HepG2 (cell line): Measurements from ENCODE around the gene COQ9. TPM values are rescaled to one million over a fixed set of nuclear protein-coding genes. Genes with fewer than 3 reads are reported as not detected.
"Not testable (repeated sequence)": the region's sequence is repeated elsewhere in the genome, so short reads cannot be mapped to it uniquely, and the experiment has no call there.

Source experiments
- ATAC-seq: fragments of 200-7000 bp; cut with Tn5 transposase; 3 replicates; pipeline ENCODE4 v1.9.1; 2020; ENCODE audit warnings: mild to moderate bottlenecking, moderate library complexity
- BruUV-seq: library from RNA; stranded (reverse); fragments of 400-500 nt; replicated peaks from 2 replicates; lab custom pipeline; 2021; lab: Mats Ljungman, UMichigan
- CTCF ChIA-PET: fragments of 300-600 bp; formaldehyde crosslinking; extraction: SDS; loops from one replicate; lab custom pipeline; 2021; ENCODE audit warnings: low total read pairs, inconsistent platforms, low intra/inter-chr PET ratio; lab: Yijun Ruan, JAX
- POLR2A ChIA-PET: fragments of 350-600 bp; sonication (Branson Sonifier 250); formaldehyde crosslinking; loops from one replicate; lab custom pipeline; 2020; ENCODE audit warnings: antibody characterized with exemption, inconsistent platforms; lab: Yijun Ruan, JAX
- DNase-seq: peaks from one replicate; pipeline ENCODE4 v3.0.0-alpha.2; 2015; ENCODE audit warnings: low spot score
- FAIRE-seq: peaks from 3 replicates; lab custom pipeline; 2011; peaks lifted over from hg19 to GRCh38; lab: Jason Lieb, UNC
- H2AFZ ChIP-seq: one replicate; pipeline ENCODE4 v1.6.1; 2011; ENCODE audit warnings: low read length, inconsistent platforms
- H3K27ac ChIP-seq: fragments of 300-600 bp; 3 replicates; pipeline ENCODE4 v1.8.0; 2011; ENCODE audit warnings: mixed run types, mild to moderate bottlenecking, mixed read lengths, low read length, inconsistent platforms; ENCODE audit not compliant: insufficient read depth; ENCODE audit errors: extremely low read length
- H3K27me3 ChIP-seq, 2 experiments: fragments of 200-600 bp in 1 of 2; 2 replicates in 1 of 2; 3 replicates in 1 of 2; pipeline versions ENCODE4 v1.6.0 to v1.8.0; 2011; ENCODE audit warnings: low read length in 2 of 2, mild to moderate bottlenecking in 2 of 2, moderate library complexity in 2 of 2, inconsistent platforms in 1 of 2; ENCODE audit not compliant: insufficient read depth in 2 of 2, control insufficient read depth in 1 of 2
- H3K36me3 ChIP-seq, 2 experiments: fragments of 200-600 bp in 1 of 2; replicated peaks in 1 of 2; 2 replicates in 1 of 2; 3 replicates in 1 of 2; pipeline versions ENCODE4 v1.5.1 to v1.8.0; 2011; ENCODE audit warnings: low read length in 2 of 2, inconsistent platforms in 1 of 2; ENCODE audit not compliant: insufficient read depth in 2 of 2, control insufficient read depth in 1 of 2
- H3K4me1 ChIP-seq: 2 replicates; pipeline ENCODE4 v1.5.1; 2012; ENCODE audit warnings: low read length, inconsistent platforms; ENCODE audit not compliant: insufficient read depth
- H3K4me2 ChIP-seq: 2 replicates; pipeline ENCODE4 v1.6.0; 2011; ENCODE audit warnings: low read depth, low read length, inconsistent platforms
- H3K4me3 ChIP-seq, 3 experiments: fragments of 200-600 bp in 1 of 3; sonication (generic), shearing (Covaris generic) in 1 of 3; replicated peaks in 1 of 3; 2 replicates each; pipeline ENCODE4 v1.5.1; 2011 to 2016; ENCODE audit warnings: low read length in 3 of 3, inconsistent platforms in 2 of 3, low read depth in 2 of 3, mild to moderate bottlenecking in 2 of 3, control low read depth in 1 of 3, mixed read lengths in 1 of 3; ENCODE audit not compliant: insufficient read depth in 1 of 3
- H3K79me2 ChIP-seq: one replicate; pipeline ENCODE4 v1.6.1; 2011; ENCODE audit warnings: low read length, inconsistent platforms; ENCODE audit not compliant: insufficient read depth
- H3K9ac ChIP-seq: 2 replicates; pipeline ENCODE4 v1.6.0; 2011; ENCODE audit warnings: mild to moderate bottlenecking, low read depth, low read length, inconsistent platforms; ENCODE audit not compliant: insufficient read depth
- H3K9me3 ChIP-seq: 2 replicates; pipeline ENCODE4 v1.5.1; 2012; ENCODE audit warnings: mild to moderate bottlenecking, low read length
- H4K20me1 ChIP-seq: 2 replicates; pipeline ENCODE4 v1.6.0; 2011; ENCODE audit warnings: inconsistent platforms, mild to moderate bottlenecking, low read length, moderate library complexity; ENCODE audit not compliant: insufficient read depth
- DBP ChIP-seq: sonication (generic); formaldehyde crosslinking; IDR thresholded peaks from 2 replicates; pipeline ENCODE4 v1.4.0; 2020; ENCODE audit warnings: missing genetic modification reagents; ENCODE audit errors: not compliant biosample characterization
- RARA ChIP-seq: IDR thresholded peaks from 2 replicates; pipeline ENCODE4 v1.6.1; 2016; ENCODE audit warnings: missing genetic modification reagents, missing compliant biosample characterization
- REST ChIP-seq, 2 experiments: IDR thresholded peaks; 2 replicates each; pipeline ENCODE4 v1.6.1; 2011 to 2012; ENCODE audit warnings: low read length in 2 of 2, borderline replicate concordance in 1 of 2, low read depth in 1 of 2, mild to moderate bottlenecking in 1 of 2, moderate library complexity in 1 of 2
- SPEN ChIP-seq: sonication (generic); formaldehyde crosslinking; IDR thresholded peaks from 2 replicates; pipeline ENCODE4 v1.5.1; 2020; ENCODE audit warnings: low read depth, mild to moderate bottlenecking, missing genetic modification reagents
- ZNF232 ChIP-seq: sonication (generic); formaldehyde crosslinking; IDR thresholded peaks from 2 replicates; pipeline ENCODE4 v1.4.0; 2020; ENCODE audit warnings: missing genetic modification reagents, borderline replicate concordance
- WGBS: methylation state at CpG from one replicate; pipeline ENCODE4 v1.1.6; 2017; ENCODE audit warnings: low lambda C conversion rate; 5-methylcytosine and 5-hydroxymethylcytosine counted together
- in situ Hi-C: cut with HindIII; loops from 2 replicates; pipeline ENCODE4 v1.10.0; 2017; ENCODE audit warnings: low pct_unique_long_range_greater_than_20kb; ENCODE audit not compliant: extremely low pct_ligation_motif_present
- intact Hi-C: fragments of 100-400 bp; cut with micrococcal nuclease; formaldehyde crosslinking; loops from one replicate; pipeline ENCODE4 v1.10.0; 2022; ENCODE audit not compliant: unreplicated experiment
- polyA plus RNA-seq, 8 experiments: library from polyadenylated mRNA; depleted of rRNA in 3 of 8; stranded (reverse) in 7 of 8; unstranded in 1 of 8; fragments of >200 nt; fragmentation: Illumina TruSeq in 4 of 8; extraction: Trizol in 4 of 8; gene quantifications; 2 replicates each; pipeline versions ENCODE4 v1.2.1 to v1.2.3, GENCODE V29; 2011 to 2016; ENCODE audit warnings: low read depth in 4 of 8, missing spikeins in 1 of 8, mixed read lengths in 1 of 8; ENCODE audit not compliant: insufficient read depth in 1 of 8
- total RNA-seq, 5 experiments: library from RNA; depleted of rRNA; stranded (reverse); fragments of >200 nt; fragmentation: Illumina TruSeq; extraction: Trizol; gene quantifications; 2 replicates each; pipeline ENCODE4 v1.2.3, GENCODE V29; 2016; ENCODE audit warnings: low read depth in 1 of 5

Gene COQ9
- total and polyA plus RNA-seq, 2 of the 13 experiments (the other 11 are each of a cell fraction or from before 2014, with no cell fraction given), result 57.5 to 108 TPM

DNA sequence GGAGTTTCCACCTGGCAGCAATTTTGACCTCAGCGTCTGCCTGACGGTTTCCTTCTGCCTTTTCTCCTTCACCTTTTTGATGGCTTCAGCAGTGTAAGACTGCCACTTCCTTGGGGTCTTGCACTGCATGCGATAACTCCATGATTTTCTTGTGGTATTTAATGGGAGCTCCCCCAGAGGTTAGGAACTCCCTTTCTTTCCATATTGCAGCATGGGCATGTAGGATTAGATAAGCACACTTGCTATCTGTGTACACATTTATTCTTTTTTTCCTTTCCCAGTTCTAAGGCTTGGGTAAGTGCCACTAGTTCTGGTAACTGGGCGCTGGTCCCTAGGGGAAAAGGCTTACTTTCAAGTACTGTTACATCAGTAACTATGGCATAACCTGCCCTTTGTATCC, 49.8 kb upstream of the COQ9 start:
- in situ Hi-C loops, H3K4me2 ChIP-seq, DNase-seq, ATAC-seq, intact Hi-C loops, CTCF ChIA-PET, H4K20me1 ChIP-seq, H2AFZ ChIP-seq, H3K9ac ChIP-seq, H3K36me3 ChIP-seq, H3K9me3 ChIP-seq, BruUV-seq, H3K4me1 ChIP-seq, H3K79me2 ChIP-seq, FAIRE-seq, H3K27me3 ChIP-seq, H3K4me3 ChIP-seq, H3K27ac ChIP-seq: not testable (repeated sequence)
- WGBS, result 55% methylated on average over 4 of the region's 4 CpGs
- 0 out of 2 replicates have a peak, but pooled peaks have one; percentile 14 for TF ChIP-seq RARA
- POLR2A ChIA-PET, result interaction anchor here (1.9 kb wide), 1 partner anchor 24 kb away, joined by 7 read pairs; no protein-coding TSS in a partner anchor

GRCh38 chr16:57401943-57402640, 45.2 kb upstream of the COQ9 start:
- DNase-seq, result no peak
- BruUV-seq, result no TSS peak
- intact Hi-C loops, result no loop called here
- Histone ChIP-seq H2AFZ (no peak overlapping the region), H3K27me3 (peaks cover 0 to 9% of the 10 kb centered on the region in 2 experiments; a peak in 1 of 5 replicates), H4K20me1 (no peaks in the 10 kb centered on the region), H3K4me3 (no peak overlapping the region), H3K36me3 (no peaks in the 10 kb centered on the region), H3K27ac (no peak overlapping the region), H3K9ac (no peak overlapping the region), H3K4me1 (peaks cover 11% of the 10 kb centered on the region; the same call in 1 of the 2 replicates), H3K79me2 (no peaks in the 10 kb centered on the region), H3K9me3 (no peaks in the 10 kb centered on the region), H3K4me2 (no peak overlapping the region)
- ChIA-PET CTCF (no interaction called here), POLR2A (no interaction called here)
- no peak for TF ChIP-seq SPEN (CRISPR knock-in tag)
- TF ChIP-seq DBP (CRISPR knock-in tag), result no peak
- TF ChIP-seq REST (IDR thresholded peaks at IDR 0.05; ENCODE audit: borderline replicate concordance in 1 of 2, low read depth in 1 of 2, low read length in 2 of 2), result peak; percentile 12 to 73
- no peak for TF ChIP-seq ZNF232 (CRISPR knock-in tag)
- in situ Hi-C loops, result no loop called here
- FAIRE-seq, result no peak
- 28% methylated on average over 5 of the region's 7 CpGs for WGBS
- ATAC-seq, result peak; percentile 54
